Measurements from ENCODE around the gene ZNF544.
"Not testable (repeated sequence)": the region's sequence is repeated elsewhere in the genome, so short reads cannot be mapped to it uniquely, and the experiment has no call there.

ZNF544 gene

DNA sequence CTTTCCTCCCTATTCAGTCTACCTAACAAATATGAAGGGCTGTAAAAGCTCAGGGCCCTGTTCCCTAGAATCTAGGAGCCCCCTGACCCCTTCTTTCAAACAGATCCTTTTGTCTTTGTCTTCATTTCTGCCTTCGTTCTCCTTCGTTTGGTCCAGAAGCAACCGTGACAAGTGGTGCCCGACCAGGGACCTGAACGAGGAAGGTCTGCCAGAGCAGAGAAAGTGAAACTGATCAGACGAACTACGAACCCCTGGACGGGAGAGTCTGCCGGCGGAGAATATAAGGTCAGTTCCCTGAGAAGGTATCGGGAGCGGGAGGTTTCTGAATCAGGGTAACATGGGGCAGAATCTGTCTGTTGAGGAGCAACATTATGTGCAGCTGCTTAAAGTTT, 77.2 kb downstream of the ZNF544 start:
- H3K27ac ChIP-seq, result peak overlapping the region; percentile 93
- TF ChIP-seq ZFX (IDR thresholded peaks at IDR 0.05) (no peak), CTCF (conservative IDR thresholded peaks at IDR 0.05) (no peak)

DNA sequence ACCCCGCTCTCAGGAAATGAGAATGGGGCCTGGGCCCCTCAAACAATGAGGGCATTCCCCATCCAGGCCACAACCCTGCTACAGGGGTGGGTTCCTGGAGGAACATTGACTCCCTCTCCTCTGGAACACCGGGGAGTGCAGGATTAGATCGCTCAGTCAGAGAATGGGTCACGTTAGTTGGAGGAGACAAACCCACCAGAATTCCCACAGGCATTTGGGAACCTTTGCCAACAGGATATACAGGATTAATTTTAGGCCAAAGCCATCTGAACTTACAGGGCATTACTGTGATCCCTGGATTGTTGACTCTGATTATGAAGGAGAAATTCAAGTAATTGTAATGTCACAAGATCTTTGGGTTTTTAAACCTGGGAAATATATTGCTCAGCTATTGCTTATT, 79.0 kb downstream of the ZNF544 start:
- TF ChIP-seq CTCF (conservative IDR thresholded peaks at IDR 0.05) (no peak), ZFX (IDR thresholded peaks at IDR 0.05) (no peak)
- no peak overlapping the region for H3K27ac ChIP-seq

DNA sequence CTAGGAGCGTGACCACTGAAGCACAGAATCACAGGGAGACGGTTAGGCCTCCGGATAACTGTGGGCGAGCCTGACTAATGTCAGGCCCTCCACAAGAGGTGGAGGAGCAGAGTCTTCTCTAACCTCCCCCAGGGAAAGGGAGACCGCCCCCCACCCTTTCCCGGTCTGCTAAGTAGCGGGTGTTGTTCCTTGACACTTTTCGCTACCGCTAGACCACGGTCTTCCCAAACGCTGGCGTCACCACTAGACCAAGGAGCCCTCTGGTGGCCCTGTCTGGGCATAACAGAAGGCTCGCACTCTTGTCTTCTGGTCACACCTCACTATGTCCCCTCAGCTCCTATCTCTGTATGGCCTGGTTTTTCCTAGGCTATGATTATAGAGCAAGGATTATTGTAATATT, 82.0 kb downstream of the ZNF544 start:
- H3K27ac ChIP-seq, result not testable (repeated sequence)

GRCh38 chr19:58311345-58311865, 82.7 kb downstream of the ZNF544 start:
- no peak for TF ChIP-seq ZFX (IDR thresholded peaks at IDR 0.05)
- no peak for TF ChIP-seq CTCF (conservative IDR thresholded peaks at IDR 0.05)
- no peak overlapping the region for H3K27ac ChIP-seq
